HG03469 (cell line): ENCODE measurements around the gene NXPH2.
"Not testable (repeated sequence)": the region's sequence is repeated elsewhere in the genome, so short reads cannot be mapped to it uniquely, and the experiment has no call there.

Experiments used
- ATAC-seq: cut with Tn5 transposase; IDR thresholded peaks from one replicate; pipeline ENCODE4 v1.9.1; 2021; ENCODE audit warnings: mild to moderate bottlenecking, moderate library complexity, moderate number of reproducible peaks; ENCODE audit not compliant: unreplicated experiment

Gene NXPH2

DNA sequence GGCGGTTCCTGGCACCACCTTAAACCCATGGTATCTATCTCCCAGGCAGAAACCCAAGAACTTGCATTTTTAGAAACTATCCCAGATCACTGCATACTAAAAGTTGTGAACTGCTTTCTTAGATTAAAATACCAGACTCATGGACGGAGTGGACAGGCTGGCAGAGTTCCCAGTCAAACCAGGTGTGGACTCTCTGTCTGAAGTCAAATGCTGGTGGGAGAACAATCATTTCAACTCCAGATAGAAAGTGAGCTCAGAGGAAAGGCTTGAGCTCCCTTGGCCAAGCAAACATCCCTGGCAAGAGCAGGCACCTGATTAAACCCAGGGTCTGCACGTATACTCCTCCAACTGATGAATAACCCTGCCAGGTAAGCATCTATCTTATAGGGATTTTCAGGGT lies 19.5 kb downstream of the NXPH2 start:
- no peak for ATAC-seq

DNA sequence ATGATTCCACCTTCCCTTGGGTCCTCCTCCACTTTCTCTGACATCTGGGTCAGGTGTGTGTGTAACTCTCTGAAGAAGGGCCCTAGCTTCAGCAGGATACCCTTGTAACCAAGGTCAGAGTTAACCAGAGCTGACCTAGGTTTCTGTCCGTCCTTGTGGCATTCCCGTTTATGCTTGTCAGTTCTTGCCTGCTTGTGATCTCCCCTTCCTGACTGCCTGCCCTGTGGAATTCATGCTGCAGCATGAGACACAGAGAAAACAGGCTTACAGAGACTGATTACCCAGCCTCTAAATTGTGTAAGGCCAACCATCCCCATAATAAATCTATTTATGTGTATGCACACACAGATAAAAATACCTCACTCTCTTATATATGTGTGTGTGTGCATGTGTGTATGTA lies 22.8 kb downstream of the NXPH2 start:
- ATAC-seq: no peak

DNA sequence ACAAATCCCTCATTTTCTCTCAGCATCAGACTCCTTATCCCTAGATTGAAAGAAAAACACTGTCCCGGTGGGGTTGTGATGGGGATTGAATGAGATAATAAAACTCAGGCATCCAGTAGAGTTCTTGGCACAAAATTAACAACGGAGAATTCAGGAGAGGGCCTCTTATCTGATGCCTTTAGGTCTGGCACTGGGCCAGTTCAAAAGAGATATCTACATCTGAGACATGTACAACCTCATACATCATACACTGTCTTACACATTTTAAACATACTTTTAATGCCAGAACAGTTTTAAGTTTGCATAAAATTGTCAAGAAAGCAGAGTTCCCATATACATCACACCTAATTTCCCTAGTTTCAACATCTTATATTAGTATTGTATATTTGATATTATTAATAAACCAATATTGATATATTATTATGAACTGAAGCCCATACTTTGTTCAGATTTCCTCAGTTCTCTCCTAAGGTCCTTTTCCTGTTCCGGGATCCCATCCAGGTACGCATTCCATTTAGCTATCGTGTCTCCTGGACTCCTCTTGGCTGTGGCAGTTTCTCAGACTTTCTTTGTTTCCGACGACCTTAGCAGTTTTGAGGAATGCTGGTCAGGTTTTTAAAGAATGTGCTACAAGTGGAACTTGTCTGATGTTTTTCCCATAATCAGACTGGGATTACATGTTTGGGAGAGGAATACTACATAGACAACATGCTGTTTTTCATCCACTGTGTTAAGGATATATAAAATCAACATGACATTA lies 27.8 kb downstream of the NXPH2 start:
- ATAC-seq: no peak

DNA sequence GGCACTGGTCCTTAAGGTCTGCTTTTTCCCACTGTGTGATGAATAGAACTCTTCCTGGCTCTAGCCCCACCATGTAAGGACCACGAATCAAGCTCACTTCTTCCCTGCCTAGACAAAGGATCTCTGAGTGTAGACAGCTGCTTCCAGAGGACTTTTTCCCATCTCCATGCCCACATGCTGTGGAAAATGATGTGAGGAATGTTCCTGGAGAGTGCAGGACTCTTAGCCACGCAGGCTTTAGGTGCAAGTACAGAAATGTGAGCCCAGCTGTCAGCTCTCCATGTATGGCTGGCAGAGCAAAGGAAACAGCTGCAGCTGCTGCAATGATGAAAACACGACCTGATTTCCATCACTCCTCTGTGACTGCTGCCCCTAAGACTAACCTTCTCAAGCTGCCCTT lies 35.5 kb downstream of the NXPH2 start:
- no peak for ATAC-seq

DNA sequence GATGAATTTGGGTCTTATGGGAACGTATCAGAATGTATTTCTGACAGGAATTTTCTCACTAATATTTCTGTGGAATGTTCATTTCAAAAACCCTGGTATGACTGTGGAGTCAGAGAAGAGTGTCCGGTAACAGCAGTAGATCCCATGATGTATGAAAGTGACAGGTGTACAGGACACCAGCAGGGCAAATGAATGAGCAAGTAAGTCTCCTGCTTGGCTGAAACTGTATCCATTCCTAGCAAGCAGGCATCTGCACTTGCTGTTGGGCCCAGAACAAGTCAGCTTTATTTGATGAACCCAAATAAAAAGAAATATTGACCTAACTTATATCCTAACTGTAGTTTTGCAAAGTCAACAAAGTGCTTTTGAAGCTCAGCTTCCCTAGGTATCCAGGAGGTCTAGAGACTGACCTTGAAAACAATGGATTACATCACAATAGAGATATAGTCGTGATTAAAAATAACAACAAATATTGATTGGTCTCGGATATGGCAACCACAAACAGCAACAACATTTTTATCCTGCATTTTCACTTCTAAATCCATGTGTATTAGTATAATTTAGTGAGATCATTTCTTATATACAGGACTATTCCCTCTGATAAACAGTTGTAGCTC lies 37.6 kb downstream of the NXPH2 start:
- ATAC-seq: no peak

DNA sequence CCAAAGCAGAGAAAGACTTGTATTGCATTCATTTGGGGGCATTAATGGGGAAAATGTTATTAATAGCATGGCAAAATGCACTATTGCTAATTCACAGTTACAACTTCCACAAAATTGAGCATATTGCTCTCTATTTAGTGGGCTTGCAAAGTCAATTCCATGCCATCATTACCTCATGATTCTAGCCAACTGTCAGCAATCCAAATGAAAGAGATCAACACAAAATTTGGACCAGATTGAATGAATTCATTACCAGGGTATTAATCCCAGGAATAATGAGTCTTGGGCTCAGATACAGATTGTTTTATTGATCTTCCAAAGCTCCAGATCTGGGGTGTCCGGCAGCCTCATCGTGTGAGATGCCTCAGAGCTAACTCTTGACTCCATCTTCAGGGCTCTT lies 38.3 kb downstream of the NXPH2 start:
- ATAC-seq: no peak

DNA sequence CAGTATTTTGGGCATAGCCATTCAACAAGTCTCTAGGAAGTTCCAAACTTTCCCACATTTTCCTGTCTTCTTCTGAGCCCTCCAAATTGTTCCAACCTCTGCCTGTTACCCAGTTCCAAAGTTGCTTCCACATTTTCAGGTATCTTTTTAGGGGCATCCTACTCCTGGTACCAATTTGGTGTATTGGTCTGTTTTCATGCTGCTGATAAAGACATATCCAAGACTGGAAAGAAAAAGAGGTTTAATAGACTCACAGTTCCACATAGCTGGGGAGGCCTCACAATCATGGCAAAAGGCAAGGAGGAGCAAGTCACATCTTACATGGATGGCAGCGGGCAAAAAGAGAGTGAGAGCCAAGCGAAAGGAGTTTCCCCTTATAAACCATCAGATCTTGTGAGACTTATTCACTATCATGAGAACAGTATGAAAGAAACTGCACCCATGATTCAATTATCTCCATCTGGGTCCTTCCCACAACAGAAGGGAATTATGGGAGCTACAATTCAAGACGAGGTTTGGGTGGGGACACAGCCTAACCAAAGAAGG lies 43.1 kb downstream of the NXPH2 start:
- ATAC-seq: not testable (repeated sequence)

DNA sequence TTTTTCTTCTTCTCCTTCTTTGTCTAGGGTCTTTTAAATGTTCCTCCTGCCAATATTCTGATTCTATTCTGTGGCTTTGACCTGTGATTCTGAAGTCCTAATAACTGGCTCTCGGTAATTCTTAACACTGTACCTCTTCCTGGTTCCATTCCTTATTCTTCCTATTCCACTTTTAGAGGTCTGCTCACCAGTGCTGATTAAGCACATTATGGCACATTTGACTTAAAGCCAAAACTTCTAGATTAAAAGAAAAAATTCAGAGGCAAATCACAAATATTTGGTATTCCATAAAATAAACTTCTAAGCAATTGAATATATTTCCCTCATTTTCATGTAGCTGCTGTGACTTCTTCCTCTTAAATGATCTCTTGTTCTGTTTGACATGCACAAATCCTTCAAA lies 47.5 kb downstream of the NXPH2 start:
- ATAC-seq: no peak

DNA sequence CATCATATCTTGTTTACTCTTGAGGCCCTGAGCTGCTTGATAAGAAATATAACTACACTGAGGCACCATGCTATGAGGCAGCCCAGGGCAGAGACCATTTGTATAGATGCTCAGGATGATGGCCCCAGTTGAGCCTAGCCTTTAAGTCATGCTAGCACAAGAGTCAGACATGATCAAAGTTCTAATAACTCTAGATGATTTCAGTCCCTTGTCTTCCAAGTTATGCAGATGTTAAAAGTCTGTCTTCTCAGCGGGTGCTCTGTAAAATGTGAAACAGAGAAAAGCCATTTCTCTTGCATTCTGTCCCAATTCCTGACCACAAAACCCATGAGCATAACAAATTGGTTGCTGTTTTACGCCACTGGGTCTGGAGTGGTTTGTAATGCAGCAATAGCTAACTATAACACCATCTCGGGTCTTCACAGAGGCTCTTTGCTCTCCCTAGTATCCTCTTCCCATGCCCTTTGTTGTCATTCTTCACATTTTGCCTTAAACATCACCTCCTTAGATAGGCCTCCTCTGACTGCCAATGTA lies 49.6 kb downstream of the NXPH2 start:
- peak; percentile 56 for ATAC-seq

DNA sequence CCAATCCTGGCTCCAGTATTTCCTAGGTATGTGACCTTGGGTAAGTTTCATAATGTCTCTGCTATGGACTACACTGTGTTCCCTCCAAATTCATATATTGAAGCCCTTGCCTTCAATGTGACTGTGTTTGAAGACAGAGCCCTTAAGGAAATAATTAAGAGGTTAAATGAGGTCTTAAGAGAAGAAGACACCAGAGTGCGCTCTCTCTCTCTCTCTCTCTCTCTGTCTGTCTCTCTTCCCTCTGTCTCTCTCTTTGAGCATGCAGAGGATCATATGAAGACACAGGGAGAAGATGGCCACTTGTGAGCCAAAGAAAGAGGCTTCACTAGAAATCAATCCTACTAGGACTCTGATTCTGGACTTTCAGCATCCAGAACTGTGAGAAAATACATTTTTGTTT lies 52.2 kb downstream of the NXPH2 start:
- no peak for ATAC-seq

DNA sequence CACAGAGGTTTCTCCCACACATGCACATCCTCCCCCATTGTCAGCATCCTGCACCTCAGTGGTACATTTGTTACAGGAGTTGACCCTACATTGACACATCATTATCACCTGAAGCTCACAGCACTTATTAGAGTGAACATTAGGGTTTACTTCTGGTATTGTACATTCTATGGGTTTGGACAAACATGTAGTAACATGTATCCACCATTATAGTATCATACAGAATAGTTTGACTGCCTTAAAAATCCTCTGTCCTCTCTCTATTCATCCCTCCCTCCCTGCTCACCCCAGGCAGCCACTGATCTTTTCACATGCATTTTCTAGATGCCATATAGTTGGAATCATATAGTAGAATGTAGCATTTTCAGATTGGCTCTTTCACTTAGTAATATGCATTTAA lies 53.5 kb downstream of the NXPH2 start:
- no peak for ATAC-seq

DNA sequence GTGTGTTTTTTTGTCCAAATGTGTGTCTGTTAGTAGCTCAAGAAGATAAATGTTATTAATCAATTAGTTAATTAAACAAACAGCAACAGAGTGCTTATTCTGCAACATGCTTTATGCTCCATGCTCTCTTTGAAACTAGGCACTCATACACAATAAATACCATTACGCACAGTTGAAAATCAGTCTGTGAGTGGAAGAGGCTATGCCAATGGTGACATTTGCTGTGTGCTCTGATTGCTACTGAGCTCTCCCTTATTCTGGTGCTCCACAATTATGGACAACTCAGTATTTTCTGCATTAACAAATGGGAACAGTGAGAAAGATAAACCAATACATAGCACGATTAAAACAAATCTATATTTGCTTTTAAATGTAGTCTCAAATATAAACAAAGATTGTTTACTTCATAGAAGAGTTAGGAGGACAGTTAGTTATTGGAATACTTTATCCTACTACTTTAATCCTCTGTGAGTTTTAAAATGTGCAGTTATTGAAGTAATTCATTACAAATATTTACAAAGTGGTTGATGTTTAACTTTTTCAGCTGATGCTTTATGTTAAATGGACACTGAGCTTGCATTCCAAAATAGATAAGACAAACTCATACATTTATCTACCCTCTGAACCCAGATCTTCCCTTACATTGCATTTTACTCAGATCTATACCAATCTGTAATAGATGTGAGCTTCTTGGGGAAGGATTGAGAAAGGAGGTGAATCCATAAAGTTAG lies 55.3 kb downstream of the NXPH2 start:
- ATAC-seq: no peak

DNA sequence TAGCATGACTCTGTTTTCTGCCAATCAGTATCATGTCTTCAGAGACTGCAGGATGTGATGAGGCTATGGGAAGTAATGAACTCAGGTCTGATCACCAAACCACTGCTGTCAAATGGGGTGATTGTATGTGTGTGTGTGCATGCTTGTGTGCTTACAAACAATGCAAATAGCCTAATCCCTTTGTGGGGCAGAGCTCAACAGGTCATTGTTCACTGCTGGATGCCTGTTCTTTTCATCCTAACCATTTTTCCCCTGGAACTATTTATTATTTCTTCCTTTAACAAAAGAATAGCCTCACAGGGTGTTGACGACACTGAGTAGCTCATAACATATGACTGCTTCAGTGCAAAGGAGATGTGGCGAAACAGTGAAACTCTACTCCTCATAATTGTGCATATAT lies 55.9 kb downstream of the NXPH2 start:
- no peak for ATAC-seq

DNA sequence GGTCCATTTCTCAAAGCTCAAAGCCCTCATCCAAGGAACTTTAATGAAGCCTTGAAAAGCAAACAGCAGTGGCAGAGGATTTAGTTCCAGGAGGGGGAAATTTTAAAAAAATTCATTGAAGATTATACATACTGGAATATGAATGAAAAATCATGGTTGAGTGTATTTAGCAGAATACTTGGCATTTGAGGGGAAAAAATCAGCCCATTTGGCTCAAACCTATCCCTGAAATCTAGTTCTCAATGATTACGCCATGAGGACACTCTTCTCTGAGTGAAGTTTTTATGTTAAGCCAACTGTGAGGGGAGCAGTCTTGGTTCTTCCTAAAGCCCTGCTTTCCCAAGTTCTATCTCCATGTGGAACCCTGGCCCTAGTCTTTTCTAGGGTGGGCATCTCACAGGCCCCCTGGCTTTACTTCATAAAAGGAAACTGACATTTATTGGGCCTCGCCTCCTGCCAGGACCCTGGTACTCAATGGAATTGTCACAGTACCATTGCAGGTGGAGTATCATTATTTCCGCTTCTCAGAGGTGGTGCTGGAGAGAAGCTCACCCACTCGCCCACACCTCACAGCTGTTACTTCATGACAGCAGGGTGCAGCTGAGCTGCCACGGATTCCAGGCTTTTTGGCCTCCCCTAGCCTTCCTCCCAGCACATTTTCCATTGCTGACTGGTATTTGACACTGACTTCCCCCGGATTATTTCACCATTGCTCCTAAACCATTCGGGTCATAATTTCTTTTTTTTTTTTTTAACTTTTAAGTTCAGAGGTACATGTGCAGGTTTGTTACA lies 56.8 kb downstream of the NXPH2 start:
- no peak for ATAC-seq

DNA sequence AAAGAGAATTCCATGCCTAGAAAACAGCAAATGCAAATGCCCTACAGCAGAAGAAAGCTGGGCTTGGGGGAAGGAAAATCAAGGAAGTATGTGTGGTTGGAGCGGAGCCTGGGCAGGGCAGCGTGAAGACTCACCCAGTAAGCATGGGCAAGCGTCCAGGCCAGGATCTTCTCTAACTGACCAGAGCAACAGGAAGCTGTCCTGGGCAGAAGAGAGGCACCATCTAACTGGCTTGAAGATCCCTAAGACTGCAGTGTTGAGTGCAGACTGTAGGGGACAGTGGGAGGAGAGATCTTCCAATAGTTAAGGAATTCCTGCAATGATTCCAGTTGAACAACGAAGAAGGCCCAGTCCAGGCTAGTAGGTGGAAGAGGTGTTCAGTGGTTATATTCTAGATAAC lies 57.9 kb downstream of the NXPH2 start:
- no peak for ATAC-seq

DNA sequence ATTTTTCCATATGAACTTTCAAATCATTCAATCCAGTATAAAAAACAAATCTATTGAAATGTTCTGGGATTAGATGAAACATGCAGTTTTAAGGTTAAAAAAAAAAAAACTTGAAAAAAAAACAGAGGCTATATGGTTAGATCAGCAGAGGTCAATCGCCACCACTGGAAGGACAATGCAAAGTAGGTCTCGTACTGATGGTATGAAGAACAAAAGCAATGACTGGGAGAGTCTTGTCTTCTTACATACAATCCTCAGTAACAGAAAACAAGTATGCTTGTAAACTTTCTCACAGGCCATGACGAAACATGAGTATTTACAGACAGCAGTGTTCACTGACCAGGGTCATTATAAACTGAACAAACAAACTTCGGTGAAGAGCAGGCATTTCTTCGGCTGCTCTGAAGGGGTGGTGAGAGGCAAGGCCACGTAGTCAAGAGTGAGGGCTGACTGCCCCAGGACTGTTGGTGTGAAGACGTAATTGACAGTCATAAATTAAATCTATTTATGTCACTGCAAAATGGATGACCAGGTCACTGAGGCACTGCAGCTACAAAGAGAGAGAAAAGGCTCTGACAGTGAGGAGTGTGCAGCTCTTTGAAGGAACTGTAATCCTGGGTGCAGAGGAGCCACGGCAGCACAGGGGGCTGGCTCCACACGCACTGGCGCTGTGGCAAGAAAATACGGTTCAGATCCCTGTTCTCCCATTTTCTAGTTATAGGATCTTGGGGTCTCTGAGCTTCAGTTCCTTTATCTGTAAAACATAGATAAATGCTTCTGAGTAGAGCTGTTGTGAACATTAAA lies 60.0 kb downstream of the NXPH2 start:
- ATAC-seq: no peak

DNA sequence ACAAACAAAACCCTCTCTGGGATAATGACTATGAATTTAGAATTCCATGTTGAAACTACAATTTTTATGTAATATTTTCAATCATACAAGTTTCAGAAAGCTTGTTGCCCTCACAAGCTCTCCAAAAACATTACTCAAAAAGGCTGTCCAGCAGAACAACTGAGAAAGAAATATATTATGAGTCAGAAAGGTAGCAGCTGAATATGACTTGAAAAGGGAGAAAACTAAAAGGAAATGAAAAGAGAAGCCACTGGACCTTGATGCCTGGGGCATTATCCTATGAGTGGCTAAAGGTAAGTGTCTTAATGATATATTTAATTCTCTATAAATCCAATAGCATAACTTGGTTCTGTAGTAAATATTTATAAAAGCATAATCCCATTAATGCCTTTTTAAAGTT lies 61.8 kb downstream of the NXPH2 start:
- ATAC-seq: peak; percentile 40

DNA sequence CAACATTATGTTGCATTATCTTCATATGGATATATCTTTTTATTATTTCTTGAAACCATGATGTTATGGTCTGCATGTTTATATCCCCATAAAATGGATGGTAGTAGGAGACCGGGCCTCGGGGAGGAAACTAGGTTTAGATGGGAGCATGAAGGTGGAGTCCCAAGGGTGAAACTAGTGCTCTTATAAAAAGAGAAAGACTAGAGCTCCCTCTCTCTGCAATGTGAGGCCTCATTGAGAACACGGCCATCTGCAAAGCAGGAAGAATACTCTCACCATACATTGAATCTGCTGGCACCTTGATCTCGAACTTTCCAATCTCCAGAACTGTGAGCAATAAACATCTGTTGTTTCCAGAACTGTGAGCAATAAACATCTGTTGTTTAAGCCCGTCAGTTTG lies 64.0 kb downstream of the NXPH2 start:
- ATAC-seq: no peak

DNA sequence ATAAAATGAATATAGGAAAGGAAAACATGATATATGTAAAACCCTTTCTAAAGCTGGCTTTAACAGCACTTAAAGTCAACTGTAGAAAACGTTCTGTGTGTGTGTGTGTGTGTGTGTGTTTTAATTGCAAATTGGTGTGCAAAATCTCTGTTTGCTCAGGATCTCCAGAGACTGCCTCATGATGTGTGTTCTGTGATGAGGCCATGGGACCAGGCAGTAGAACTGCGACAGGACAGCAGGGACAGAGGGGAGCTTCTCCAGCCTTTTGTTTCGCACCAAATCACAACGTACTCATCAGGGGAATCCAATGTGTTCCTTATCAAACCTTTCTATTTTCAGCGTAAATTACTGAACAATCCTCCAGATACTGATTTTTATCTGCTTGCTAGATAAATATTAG lies 66.7 kb downstream of the NXPH2 start:
- no peak for ATAC-seq

DNA sequence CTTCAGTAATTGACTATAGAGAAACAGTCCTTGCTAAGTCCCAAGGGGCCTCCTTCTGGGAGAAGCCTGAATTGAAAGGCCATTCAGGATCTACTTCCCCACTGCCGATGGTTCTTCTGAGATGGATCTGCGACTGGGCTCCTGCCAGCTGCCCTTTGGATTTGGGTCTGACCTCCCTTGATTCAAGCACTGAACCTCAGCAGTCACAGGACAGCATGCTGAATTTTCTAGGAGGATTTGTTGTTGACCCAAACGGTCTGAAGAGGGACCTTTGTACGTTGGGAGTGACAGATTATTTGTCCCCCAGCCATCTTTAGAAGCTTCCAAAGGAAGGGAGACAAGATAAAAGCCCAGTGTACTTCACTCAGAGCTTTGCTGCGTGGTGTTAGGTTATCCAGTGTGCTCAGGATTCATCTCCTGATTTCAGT lies 67.1 kb downstream of the NXPH2 start:
- ATAC-seq: no peak
